ENCODE data around the gene EXOC3L4.

DNA sequence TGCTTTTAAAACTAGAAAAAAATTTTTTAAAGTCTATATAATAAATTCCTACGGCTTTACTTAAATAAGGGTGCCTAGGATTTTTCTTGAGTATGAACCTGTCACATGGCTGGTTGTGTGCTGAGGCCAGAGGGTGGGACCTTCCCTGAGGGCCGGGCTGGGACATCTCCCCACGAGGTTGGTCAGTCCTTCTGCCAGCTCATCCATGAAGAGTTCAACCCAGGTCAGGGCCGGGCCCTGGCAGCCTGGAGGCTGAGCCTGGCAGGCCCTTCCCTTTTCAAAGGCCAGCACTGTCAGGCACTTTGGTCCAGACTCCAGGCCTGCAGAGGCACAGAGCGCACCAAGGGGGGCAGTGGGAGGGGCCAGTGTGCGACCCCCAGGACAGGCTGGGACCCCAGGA lies 60.5 kb downstream of the EXOC3L4 start:
- no peak for TF ChIP-seq MEIS1 (CRISPR knock-in tag; IDR thresholded peaks at IDR 0.05; ENCODE audit: borderline replicate concordance)
- TF ChIP-seq ZBTB17 (tag by site-specific recombination; IDR thresholded peaks at IDR 0.05): no peak
- TF ChIP-seq, protein P1, sequence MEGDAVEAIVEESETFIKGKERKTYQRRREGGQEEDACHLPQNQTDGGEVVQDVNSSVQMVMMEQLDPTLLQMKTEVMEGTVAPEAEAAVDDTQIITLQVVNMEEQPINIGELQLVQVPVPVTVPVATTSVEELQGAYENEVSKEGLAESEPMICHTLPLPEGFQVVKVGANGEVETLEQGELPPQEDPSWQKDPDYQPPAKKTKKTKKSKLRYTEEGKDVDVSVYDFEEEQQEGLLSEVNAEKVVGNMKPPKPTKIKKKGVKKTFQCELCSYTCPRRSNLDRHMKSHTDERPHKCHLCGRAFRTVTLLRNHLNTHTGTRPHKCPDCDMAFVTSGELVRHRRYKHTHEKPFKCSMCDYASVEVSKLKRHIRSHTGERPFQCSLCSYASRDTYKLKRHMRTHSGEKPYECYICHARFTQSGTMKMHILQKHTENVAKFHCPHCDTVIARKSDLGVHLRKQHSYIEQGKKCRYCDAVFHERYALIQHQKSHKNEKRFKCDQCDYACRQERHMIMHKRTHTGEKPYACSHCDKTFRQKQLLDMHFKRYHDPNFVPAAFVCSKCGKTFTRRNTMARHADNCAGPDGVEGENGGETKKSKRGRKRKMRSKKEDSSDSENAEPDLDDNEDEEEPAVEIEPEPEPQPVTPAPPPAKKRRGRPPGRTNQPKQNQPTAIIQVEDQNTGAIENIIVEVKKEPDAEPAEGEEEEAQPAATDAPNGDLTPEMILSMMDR (tag by site-specific recombination; IDR thresholded peaks at IDR 0.05): no peak
- TF ChIP-seq, protein P2, sequence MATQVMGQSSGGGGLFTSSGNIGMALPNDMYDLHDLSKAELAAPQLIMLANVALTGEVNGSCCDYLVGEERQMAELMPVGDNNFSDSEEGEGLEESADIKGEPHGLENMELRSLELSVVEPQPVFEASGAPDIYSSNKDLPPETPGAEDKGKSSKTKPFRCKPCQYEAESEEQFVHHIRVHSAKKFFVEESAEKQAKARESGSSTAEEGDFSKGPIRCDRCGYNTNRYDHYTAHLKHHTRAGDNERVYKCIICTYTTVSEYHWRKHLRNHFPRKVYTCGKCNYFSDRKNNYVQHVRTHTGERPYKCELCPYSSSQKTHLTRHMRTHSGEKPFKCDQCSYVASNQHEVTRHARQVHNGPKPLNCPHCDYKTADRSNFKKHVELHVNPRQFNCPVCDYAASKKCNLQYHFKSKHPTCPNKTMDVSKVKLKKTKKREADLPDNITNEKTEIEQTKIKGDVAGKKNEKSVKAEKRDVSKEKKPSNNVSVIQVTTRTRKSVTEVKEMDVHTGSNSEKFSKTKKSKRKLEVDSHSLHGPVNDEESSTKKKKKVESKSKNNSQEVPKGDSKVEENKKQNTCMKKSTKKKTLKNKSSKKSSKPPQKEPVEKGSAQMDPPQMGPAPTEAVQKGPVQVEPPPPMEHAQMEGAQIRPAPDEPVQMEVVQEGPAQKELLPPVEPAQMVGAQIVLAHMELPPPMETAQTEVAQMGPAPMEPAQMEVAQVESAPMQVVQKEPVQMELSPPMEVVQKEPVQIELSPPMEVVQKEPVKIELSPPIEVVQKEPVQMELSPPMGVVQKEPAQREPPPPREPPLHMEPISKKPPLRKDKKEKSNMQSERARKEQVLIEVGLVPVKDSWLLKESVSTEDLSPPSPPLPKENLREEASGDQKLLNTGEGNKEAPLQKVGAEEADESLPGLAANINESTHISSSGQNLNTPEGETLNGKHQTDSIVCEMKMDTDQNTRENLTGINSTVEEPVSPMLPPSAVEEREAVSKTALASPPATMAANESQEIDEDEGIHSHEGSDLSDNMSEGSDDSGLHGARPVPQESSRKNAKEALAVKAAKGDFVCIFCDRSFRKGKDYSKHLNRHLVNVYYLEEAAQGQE (tag by site-specific recombination; IDR thresholded peaks at IDR 0.05): no peak
- no peak for TF ChIP-seq ZNF292 (tag by site-specific recombination; IDR thresholded peaks at IDR 0.05; ENCODE audit: borderline replicate concordance, low read depth)
